ENCODE data around the gene GPC2.
"Not testable (repeated sequence)": the region's sequence is repeated elsewhere in the genome, so short reads cannot be mapped to it uniquely, and the experiment has no call there.

GPC2 gene, protein sequence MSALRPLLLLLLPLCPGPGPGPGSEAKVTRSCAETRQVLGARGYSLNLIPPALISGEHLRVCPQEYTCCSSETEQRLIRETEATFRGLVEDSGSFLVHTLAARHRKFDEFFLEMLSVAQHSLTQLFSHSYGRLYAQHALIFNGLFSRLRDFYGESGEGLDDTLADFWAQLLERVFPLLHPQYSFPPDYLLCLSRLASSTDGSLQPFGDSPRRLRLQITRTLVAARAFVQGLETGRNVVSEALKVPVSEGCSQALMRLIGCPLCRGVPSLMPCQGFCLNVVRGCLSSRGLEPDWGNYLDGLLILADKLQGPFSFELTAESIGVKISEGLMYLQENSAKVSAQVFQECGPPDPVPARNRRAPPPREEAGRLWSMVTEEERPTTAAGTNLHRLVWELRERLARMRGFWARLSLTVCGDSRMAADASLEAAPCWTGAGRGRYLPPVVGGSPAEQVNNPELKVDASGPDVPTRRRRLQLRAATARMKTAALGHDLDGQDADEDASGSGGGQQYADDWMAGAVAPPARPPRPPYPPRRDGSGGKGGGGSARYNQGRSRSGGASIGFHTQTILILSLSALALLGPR

DNA sequence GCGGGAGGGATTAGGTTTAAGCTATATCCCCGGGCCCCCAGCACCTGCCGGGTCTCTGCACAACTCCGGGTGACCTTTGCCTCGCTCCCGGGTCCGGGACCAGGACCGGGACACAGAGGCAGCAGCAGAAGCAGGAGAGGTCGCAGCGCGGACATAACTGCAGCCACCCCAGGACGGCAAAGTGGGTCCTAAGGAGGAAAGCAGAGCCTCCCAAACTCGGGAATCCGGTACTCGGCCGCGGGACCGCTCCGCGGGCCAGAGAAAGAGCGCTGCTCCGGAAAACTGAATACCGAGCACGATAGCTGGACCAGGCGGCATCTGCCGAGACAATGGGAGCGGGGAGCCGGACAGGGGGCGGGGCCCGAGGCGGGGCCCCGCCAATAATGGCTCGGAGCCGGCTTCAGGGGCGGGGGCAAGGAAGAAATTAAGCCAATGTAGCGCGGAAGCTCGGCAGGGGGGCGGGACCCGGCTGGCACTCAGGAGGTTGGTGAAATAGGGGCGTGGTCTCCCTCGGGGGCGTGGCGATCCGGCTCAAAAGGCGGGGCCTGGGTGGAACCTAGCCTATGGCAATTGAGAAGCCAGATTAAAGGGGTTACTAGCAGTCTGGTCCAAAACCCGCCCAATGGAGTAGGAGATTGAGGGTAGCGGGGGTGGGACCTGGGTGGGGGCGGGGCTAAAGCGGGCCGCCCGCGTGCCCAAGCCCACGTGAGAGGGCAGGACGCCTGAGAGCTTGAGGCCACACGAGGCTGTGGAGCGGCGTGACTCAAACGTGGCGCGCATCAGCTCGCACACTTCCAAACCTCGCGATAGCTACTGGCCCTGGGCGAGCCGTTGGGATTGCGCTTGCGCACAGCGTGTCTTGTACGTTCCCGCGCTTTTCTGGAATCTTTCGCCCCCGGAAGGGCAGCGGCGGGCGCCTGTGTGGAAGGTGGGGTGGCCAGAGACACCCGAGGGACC is at the start of gene GPC2, which contains the start of gene STAG3:
Gene GPC2, minus strand, starts transcription at position 337 of the 957 bp plus-strand sequence. Its CDS starts 182 bp downstream, at position 155.
Gene STAG3, plus strand, starts transcription at position 874 of the 957 bp plus-strand sequence. CDS start 2,639 bp downstream, outside the sequence.
- DNase-seq: peak; percentile 98

GRCh38 chr7:100224891-100225290 is 47.7 kb upstream of the GPC2 start:
- not testable (repeated sequence) for DNase-seq

- DNase-seq: not testable (repeated sequence)
These were observed 46.3 kb upstream of the GPC2 start for GRCh38 chr7:100223376-100223927.

DNA sequence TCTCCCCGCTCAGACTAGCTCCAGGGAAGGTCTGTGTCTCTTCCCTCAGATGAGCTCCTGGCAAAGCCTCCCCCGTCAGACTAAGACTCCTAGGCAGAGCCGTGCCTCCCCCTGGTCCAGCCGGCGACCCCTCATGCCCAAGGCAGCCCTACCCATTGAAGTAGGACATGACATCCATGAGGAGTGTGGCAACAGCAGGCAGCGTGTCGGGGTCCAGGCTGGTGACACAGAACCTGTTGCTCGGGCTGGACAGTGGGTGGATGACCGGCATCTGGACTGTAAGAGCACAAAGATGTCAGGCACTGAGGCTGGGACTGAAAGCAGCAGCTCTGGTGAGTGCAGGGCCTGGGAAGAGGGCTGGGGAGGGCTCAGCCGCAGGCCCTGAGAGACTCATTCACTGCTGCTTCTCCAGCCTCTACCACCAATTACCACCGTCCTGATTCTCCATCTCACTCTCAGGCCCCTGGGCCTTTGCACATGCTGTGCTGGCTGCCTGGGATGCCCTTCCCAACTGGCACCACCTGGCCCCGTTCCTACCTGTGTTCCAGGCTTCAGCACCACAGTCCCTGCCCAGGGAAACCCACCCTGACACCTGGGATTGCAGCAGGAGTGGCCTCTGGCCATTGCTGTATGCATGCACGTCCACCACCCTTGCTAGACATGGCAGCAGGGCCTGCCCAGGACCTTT is 45.4 kb upstream of the GPC2 start:
- DNase-seq: no peak

- peak; percentile 22 for DNase-seq
These were observed 44.7 kb upstream of the GPC2 start for GRCh38 chr7:100221767-100222444.

GRCh38 chr7:100221231-100221718 is 44.1 kb upstream of the GPC2 start:
- DNase-seq: peak; percentile 88

DNA sequence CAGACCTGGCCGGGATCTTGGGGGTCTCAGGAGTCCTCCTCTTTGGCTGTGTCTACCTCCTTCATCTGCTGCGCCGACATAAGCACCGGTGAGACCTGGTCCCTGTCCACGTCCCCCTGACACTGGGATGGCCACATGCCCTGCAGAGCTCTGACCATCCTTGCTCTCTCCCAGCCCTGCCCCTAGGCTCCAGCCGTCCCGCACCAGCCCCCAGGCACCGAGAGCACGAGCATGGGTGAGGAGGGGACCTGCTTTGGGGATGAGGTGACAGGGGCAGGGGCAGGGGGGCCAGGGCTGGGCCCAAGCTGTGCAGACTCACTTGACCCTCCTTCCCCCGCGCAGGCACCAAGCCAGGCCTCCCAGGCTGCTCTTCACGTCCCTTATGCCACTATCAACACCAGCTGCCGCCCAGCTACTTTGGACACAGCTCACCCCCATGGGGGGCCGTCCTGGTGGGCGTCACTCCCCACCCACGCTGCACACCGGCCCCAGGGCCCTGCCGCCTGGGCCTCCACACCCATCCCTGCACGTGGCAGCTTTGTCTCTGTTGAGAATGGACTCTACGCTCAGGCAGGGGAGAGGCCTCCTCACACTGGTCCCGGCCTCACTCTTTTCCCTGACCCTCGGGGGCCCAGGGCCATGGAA is 43.5 kb upstream of the GPC2 start:
- DNase-seq: no peak

- peak; percentile 57 for DNase-seq
These were observed 42.8 kb upstream of the GPC2 start, which contains the start of gene PVRIG for GRCh38 chr7:100219801-100220585. TSS of gene PVRIG (plus strand) at chr7:100219949. CDS start at chr7:100219971, 22 bp downstream.

GRCh38 chr7:100219271-100219737 is 42.1 kb upstream of the GPC2 start:
- DNase-seq: peak; percentile 37

DNA sequence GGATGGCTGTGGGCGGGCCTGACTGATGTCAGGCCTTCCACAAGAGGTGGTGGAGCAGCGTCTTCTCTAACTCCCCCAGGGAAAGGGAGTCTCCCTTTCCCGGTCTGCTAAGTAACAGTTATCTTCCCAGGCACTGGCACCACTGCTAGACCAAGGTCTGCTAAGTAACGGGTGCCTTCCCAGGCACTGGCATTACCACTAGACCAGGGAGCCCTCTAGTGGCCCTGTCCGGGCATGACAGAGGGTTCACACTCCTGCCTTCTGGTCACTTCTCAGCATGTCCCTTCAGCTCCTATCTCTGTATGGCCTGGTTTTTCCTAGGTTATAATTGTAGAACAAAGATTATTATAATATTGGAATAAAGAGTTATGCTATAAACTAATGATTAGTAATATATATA is 40.8 kb upstream of the GPC2 start:
- DNase-seq: not testable (repeated sequence)

- DNase-seq: no peak
These were observed 38.7 kb upstream of the GPC2 start for GRCh38 chr7:100215895-100216294.

GRCh38 chr7:100214356-100214755 is 37.2 kb upstream of the GPC2 start:
- DNase-seq: peak; percentile 41

DNA sequence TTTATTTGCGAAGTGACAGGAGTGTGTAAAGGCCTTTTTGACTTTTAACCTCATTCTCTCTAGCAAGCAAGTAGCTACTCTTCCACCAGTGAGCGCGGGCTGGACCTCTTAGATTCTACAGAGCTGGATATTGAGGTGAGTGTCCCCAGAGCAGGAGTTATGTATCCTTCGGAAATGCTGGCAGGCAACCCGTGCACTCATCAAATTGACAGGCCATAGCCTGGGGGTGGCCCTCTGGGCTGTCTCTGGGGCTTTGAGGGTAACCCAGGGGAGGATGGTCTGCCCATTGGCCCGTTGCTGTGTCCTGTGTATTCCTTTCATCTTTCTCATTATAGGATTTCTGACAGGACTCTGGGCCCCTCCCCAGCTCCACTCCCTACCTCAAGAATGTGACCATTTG is 36.5 kb upstream of the GPC2 start:
- DNase-seq: no peak

- no peak for DNase-seq
These were observed 35.6 kb upstream of the GPC2 start for GRCh38 chr7:100212631-100213286.

- DNase-seq: peak; percentile 60
These were observed 34.2 kb upstream of the GPC2 start for GRCh38 chr7:100211342-100211780.

- DNase-seq: no peak
These were observed 33.6 kb upstream of the GPC2 start for GRCh38 chr7:100210805-100211204.

GRCh38 chr7:100209493-100209892 is 32.3 kb upstream of the GPC2 start:
- DNase-seq: no peak

- DNase-seq: peak; percentile 46
These were observed 31.8 kb upstream of the GPC2 start for GRCh38 chr7:100208911-100209408.

DNA sequence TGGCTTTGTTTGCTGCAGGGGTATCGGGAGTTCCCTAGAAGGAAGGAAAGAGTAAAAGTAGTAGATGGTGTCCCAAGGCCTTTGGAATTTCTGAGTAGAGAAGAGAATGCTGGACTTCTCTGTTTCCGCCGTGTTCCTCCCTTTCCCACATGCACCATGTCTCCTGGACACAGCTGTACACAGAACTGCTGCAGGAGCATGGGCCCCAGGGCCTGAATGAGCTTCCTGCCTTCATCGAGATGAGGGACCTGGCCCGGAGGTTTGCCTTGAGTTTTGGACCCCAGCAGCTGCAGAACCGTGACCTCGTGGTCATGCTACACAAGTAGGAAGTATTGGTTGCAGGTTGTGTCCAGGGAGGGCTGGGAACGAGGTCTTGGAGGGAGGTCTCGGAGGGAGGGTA is 27.3 kb upstream of the GPC2 start:
- DNase-seq: no peak
